Measurements from ENCODE around the gene EVC2.

Gene EVC2

GRCh38 chr4:5568931-5569330 lies 139.4 kb downstream of the EVC2 start:
- no peak for DNase-seq (ENCODE audit: low read depth)
- no peak for TF ChIP-seq CTCF (IDR thresholded peaks at IDR 0.05; ENCODE audit: low read length, missing control alignments)
- no peak overlapping the region for H3K4me3 ChIP-seq (replicated peaks; ENCODE audit: low read depth, low read length)

- no peak for TF ChIP-seq CTCF (IDR thresholded peaks at IDR 0.05; ENCODE audit: low read length, missing control alignments)
- no peak for DNase-seq (ENCODE audit: low read depth)
- no peak overlapping the region for H3K4me3 ChIP-seq (replicated peaks; ENCODE audit: low read depth, low read length)
These were observed 140.0 kb downstream of the EVC2 start for GRCh38 chr4:5568336-5568735.

GRCh38 chr4:5566991-5567390 lies 141.4 kb downstream of the EVC2 start:
- TF ChIP-seq CTCF (IDR thresholded peaks at IDR 0.05; ENCODE audit: low read length, missing control alignments): no peak
- no peak for DNase-seq (ENCODE audit: low read depth)
- no peak overlapping the region for H3K4me3 ChIP-seq (replicated peaks; ENCODE audit: low read depth, low read length)

- no peak overlapping the region for H3K4me3 ChIP-seq (replicated peaks; ENCODE audit: low read depth, low read length)
- TF ChIP-seq CTCF (IDR thresholded peaks at IDR 0.05; ENCODE audit: low read length, missing control alignments): no peak
These were observed 141.8 kb downstream of the EVC2 start for GRCh38 chr4:5566526-5566925.

GRCh38 chr4:5563856-5564255 lies 144.5 kb downstream of the EVC2 start:
- no peak overlapping the region for H3K4me3 ChIP-seq (replicated peaks; ENCODE audit: low read depth, low read length)
- TF ChIP-seq CTCF (IDR thresholded peaks at IDR 0.05; ENCODE audit: low read length, missing control alignments): no peak
- DNase-seq (ENCODE audit: low read depth): no peak

More at GRCh38 chr4:5566526-5566925, 141.8 kb downstream of the EVC2 start:
- no peak for DNase-seq (ENCODE audit: low read depth)

GRCh38 chr4:5562476-5562875 lies 145.9 kb downstream of the EVC2 start:
- H3K4me3 ChIP-seq (replicated peaks; ENCODE audit: low read depth, low read length): no peak overlapping the region
- no peak for DNase-seq (ENCODE audit: low read depth)
- no peak for TF ChIP-seq CTCF (IDR thresholded peaks at IDR 0.05; ENCODE audit: low read length, missing control alignments)

- no peak for DNase-seq (ENCODE audit: low read depth)
- no peak for TF ChIP-seq CTCF (IDR thresholded peaks at IDR 0.05; ENCODE audit: low read length, missing control alignments)
- no peak overlapping the region for H3K4me3 ChIP-seq (replicated peaks; ENCODE audit: low read depth, low read length)
These were observed 147.1 kb downstream of the EVC2 start for GRCh38 chr4:5561286-5561685.

All from fibroblast of pulmonary artery (primary cell).